ENCODE data around the gene XBP1.
"Not testable (repeated sequence)": the region's sequence is repeated elsewhere in the genome, so short reads cannot be mapped to it uniquely, and the experiment has no call there.

XBP1 gene

GRCh38 chr22:28819253-28820096 is 19.1 kb upstream of the XBP1 start:
- no peak for DNase-seq (ENCODE audit: low read depth in 1 of 2, low spot score in 1 of 2)

GRCh38 chr22:28817919-28818859 is 17.8 kb upstream of the XBP1 start:
- no peak for DNase-seq (ENCODE audit: low read depth in 1 of 2, low spot score in 1 of 2)

GRCh38 chr22:28817064-28817463 is 16.7 kb upstream of the XBP1 start:
- DNase-seq (ENCODE audit: low read depth in 1 of 2, low spot score in 1 of 2): no peak

GRCh38 chr22:28815729-28816128 is 15.4 kb upstream of the XBP1 start:
- DNase-seq (ENCODE audit: low read depth in 1 of 2, low spot score in 1 of 2): no peak

GRCh38 chr22:28815111-28815510 is 14.7 kb upstream of the XBP1 start:
- DNase-seq (ENCODE audit: low read depth in 1 of 2, low spot score in 1 of 2): no peak

GRCh38 chr22:28813772-28814518 is 13.6 kb upstream of the XBP1 start:
- DNase-seq (ENCODE audit: low read depth in 1 of 2, low spot score in 1 of 2): no peak

GRCh38 chr22:28812516-28812915 is 12.1 kb upstream of the XBP1 start:
- no peak for DNase-seq (ENCODE audit: low read depth in 1 of 2, low spot score in 1 of 2)

GRCh38 chr22:28810821-28811491 is 10.6 kb upstream of the XBP1 start:
- DNase-seq (ENCODE audit: low read depth in 1 of 2, low spot score in 1 of 2): no peak

GRCh38 chr22:28808716-28809355 is 8.5 kb upstream of the XBP1 start:
- DNase-seq (ENCODE audit: low read depth in 1 of 2, low spot score in 1 of 2): no peak

GRCh38 chr22:28805426-28805825 is 5.1 kb upstream of the XBP1 start:
- not testable (repeated sequence) for DNase-seq (ENCODE audit: low read depth in 1 of 2, low spot score in 1 of 2)

- DNase-seq (ENCODE audit: low read depth in 1 of 2, low spot score in 1 of 2): no peak
These were observed 2.3 kb upstream of the XBP1 start for GRCh38 chr22:28802595-28803123.

- no peak for DNase-seq (ENCODE audit: low read depth in 1 of 2, low spot score in 1 of 2)
These were observed 1.7 kb upstream of the XBP1 start for GRCh38 chr22:28801845-28802594.

GRCh38 chr22:28799606-28800307 is 612 bp downstream of the XBP1 start:
- DNase-seq (ENCODE audit: low read depth in 1 of 2, low spot score in 1 of 2): no peak

- DNase-seq (ENCODE audit: low read depth in 1 of 2, low spot score in 1 of 2): peak in 1 of 2 donors; percentile 21
These were observed 1.4 kb downstream of the XBP1 start for GRCh38 chr22:28798810-28799605.

GRCh38 chr22:28795932-28796856 is 4.2 kb downstream of the XBP1 start:
- no peak for DNase-seq (ENCODE audit: low read depth in 1 of 2, low spot score in 1 of 2)

- DNase-seq (ENCODE audit: low read depth in 1 of 2, low spot score in 1 of 2): no peak
These were observed 5.2 kb downstream of the XBP1 start for GRCh38 chr22:28795071-28795693.

Measured in activated CD4-positive, alpha-beta T cell treated with anti-CD3 and anti-CD28 coated beads, Interleukin-2, amount 50 U/mL, for 24 hours (primary cell).